CD4-positive, alpha-beta T cell (primary cell): ENCODE measurements around the gene BCL11B. TPM values are rescaled to one million over a fixed set of nuclear protein-coding genes. Genes with fewer than 3 reads are reported as not detected.

ENCODE experiments used
- ATAC-seq: fragments of 200-7000 bp; cut with Tn5 transposase; one replicate; pipeline ENCODE4 v1.10.0; 2022; ENCODE audit warnings: mild to moderate bottlenecking; ENCODE audit not compliant: poor library complexity
- CTCF ChIA-PET: fragments of 350-600 bp; sonication (Branson Sonifier 250); formaldehyde crosslinking; loops from one replicate; lab custom pipeline; 2021; ENCODE audit warnings: antibody characterized with exemption, inconsistent platforms; lab: Charles Lee
- POLR2A ChIA-PET: fragments of 350-600 bp; sonication (Branson Sonifier 250); formaldehyde crosslinking; loops from one replicate; lab custom pipeline; 2021; ENCODE audit warnings: antibody characterized with exemption, inconsistent platforms; lab: Charles Lee
- DNase-seq, 14 experiments: peaks; one replicate each; pipeline ENCODE4 v3.0.0-alpha.2; 2013 to 2020; ENCODE audit warnings: mixed read lengths in 2 of 14
- H3K27ac ChIP-seq, 2 donors: one replicate each; pipeline versions ENCODE4 v1.5.1 to v1.7.0; 2013; ENCODE audit warnings: low read length in 2 of 2, low read depth in 1 of 2, mild to moderate bottlenecking in 1 of 2
- H3K27me3 ChIP-seq, 2 experiments: 1 replicate in 1 of 2; 2 replicates in 1 of 2; pipeline versions ENCODE4 v1.6.1 to v1.7.0; 2013; ENCODE audit warnings: low read length in 2 of 2, control low read depth in 1 of 2, mild to moderate bottlenecking in 1 of 2, moderate library complexity in 1 of 2; ENCODE audit not compliant: insufficient read depth in 2 of 2, control insufficient read depth in 1 of 2
- H3K36me3 ChIP-seq: one replicate; pipeline ENCODE4 v1.6.1; 2013; ENCODE audit warnings: low read length, control low read depth; ENCODE audit not compliant: insufficient read depth
- H3K4me1 ChIP-seq: one replicate; pipeline ENCODE4 v1.6.1; 2013; ENCODE audit warnings: low read length, control low read depth; ENCODE audit not compliant: insufficient read depth
- H3K4me3 ChIP-seq: one replicate; pipeline ENCODE4 v1.5.1; 2013; ENCODE audit warnings: mild to moderate bottlenecking, low read length, moderate library complexity
- H3K9me3 ChIP-seq, 2 experiments: 1 replicate in 1 of 2; 2 replicates in 1 of 2; pipeline versions ENCODE4 v1.6.1 to v1.7.0; 2013; ENCODE audit warnings: low read length in 2 of 2, mild to moderate bottlenecking in 2 of 2, control low read depth in 1 of 2, moderate library complexity in 1 of 2; ENCODE audit not compliant: control insufficient read depth in 1 of 2, insufficient read depth in 1 of 2
- H3K27ac Mint-ChIP-seq: one replicate; pipeline ENCODE4 v1.8.0; 2020; ENCODE audit warnings: mixed read lengths
- H3K27me3 Mint-ChIP-seq: one replicate; pipeline ENCODE4 v1.8.0; 2021; ENCODE audit warnings: mixed read lengths
- H3K36me3 Mint-ChIP-seq: one replicate; pipeline ENCODE4 v1.8.0; 2021; ENCODE audit warnings: low read depth, mixed read lengths
- H3K4me1 Mint-ChIP-seq: one replicate; pipeline ENCODE4 v1.8.0; 2021; ENCODE audit warnings: low read depth, mixed read lengths
- H3K4me3 Mint-ChIP-seq: one replicate; pipeline ENCODE4 v1.8.0; 2020; ENCODE audit warnings: mild to moderate bottlenecking, mixed read lengths
- H3K9me3 Mint-ChIP-seq: one replicate; pipeline ENCODE4 v1.8.0; 2020; ENCODE audit warnings: mixed read lengths
- CTCF ChIP-seq: fragments of 200-600 bp; IDR thresholded peaks from one replicate; pipeline ENCODE4 v1.8.0; 2022; ENCODE audit warnings: antibody characterized with exemption, mild to moderate bottlenecking
- intact Hi-C, 2 experiments: fragments of 100-400 bp; cut with DNase I in 1 of 2; cut with micrococcal nuclease in 1 of 2; formaldehyde crosslinking; loops; one replicate each; pipeline versions ENCODE4 v1.15.1 to v1.9.0; 2023 to 2025; cut with DNase I, micrococcal nuclease
- total RNA-seq, 174 experiments: library from RNA in 2 of 174; stranded (reverse) in 2 of 174; gene quantifications; one replicate each; pipeline ENCODE4 v1.2.3 and lab custom pipeline; 2021 to 2026

BCL11B gene
- total RNA-seq, 2 experiments from 2014 or later, result 244 to 254 TPM

DNA sequence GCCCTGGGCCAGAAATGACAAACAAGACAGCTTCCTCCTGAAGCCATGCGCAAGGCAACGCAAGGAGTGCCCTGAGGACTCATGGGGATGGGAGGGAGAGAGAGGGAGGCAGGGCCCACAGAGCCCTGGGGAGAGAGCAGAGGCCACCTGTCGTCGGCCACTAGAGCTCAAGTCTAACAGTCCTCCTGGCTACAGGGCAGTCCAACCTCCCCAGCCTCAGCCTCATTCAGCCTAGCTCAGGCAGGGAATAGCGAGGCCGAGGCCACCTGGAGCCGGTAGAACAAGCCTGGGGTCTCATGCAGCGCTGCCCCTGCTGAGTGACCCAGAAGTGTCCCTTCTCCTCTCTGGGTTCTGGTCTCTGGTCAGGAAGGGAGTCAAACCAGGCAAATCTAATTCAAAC lies 69.5 kb downstream of the BCL11B start:
- Mint-ChIP-seq H3K27me3 (no peaks in the 10 kb centered on the region), H3K36me3 (peaks cover 98% of the 10 kb centered on the region), H3K27ac (peak overlapping the region; percentile 95), H3K4me1 (peaks cover 99% of the 10 kb centered on the region), H3K4me3 (peak overlapping the region; percentile 89), H3K9me3 (no peaks in the 10 kb centered on the region)
- H3K4me3 ChIP-seq, result peak overlapping the region; percentile 6
- H3K27me3 ChIP-seq, result no peaks in the 10 kb centered on the region
- peak overlapping the region; percentile 65 to 83 for H3K27ac ChIP-seq
- H3K4me1 ChIP-seq, result peaks cover 99% of the 10 kb centered on the region
- DNase-seq (no peak), ATAC-seq (no peak)
- intact Hi-C loops, result no loop called here
- ChIA-PET POLR2A (interaction anchor here (1.4 to 83.0 kb wide), 4 partner anchors 8 to 41 kb away, joined by 7 to 4389 read pairs (median 23); partner anchors contain the start of gene BCL11B), CTCF (interaction anchor here (1.1 to 2.1 kb wide), 5 partner anchors 11 to 64 kb away, joined by 3 to 9 read pairs (median 5); no protein-coding TSS in a partner anchor)
- H3K36me3 ChIP-seq, result peaks cover 84% of the 10 kb centered on the region
- no peaks in the 10 kb centered on the region for H3K9me3 ChIP-seq
- TF ChIP-seq CTCF, result no peak

GRCh38 chr14:99201351-99202073 lies 70.5 kb downstream of the BCL11B start:
- TF ChIP-seq CTCF, result peak; percentile 39
- peaks cover 94% of the 10 kb centered on the region for H3K36me3 ChIP-seq
- CTCF ChIA-PET, result interaction anchor here (1.1 to 2.1 kb wide), 3 partner anchors 10 to 65 kb away, joined by 3 to 9 read pairs (median 8); no protein-coding TSS in a partner anchor
- Mint-ChIP-seq H3K27ac (peak overlapping the region; percentile 95), H3K36me3 (peaks cover 98% of the 10 kb centered on the region), H3K27me3 (no peaks in the 10 kb centered on the region), H3K9me3 (no peaks in the 10 kb centered on the region), H3K4me1 (peaks cover 99% of the 10 kb centered on the region), H3K4me3 (peak overlapping the region; percentile 89)
- peak in 5 of 14 experiments; percentile 30 to 71 (median 50) for DNase-seq
- H3K9me3 ChIP-seq, result no peaks in the 10 kb centered on the region
- H3K27ac ChIP-seq, result peak overlapping the region; percentile 65 to 83
- intact Hi-C loops, result no loop called here
- H3K4me3 ChIP-seq, result no peak overlapping the region
- peaks cover 99% of the 10 kb centered on the region for H3K4me1 ChIP-seq
- POLR2A ChIA-PET, result interaction anchor here (0.6 to 83.0 kb wide), 6 partner anchors 7 to 442 kb away, joined by 3 to 4389 read pairs (median 15); partner anchors contain the start of gene BCL11B
- ATAC-seq, result peak; percentile 28
- no peaks in the 10 kb centered on the region for H3K27me3 ChIP-seq

DNA sequence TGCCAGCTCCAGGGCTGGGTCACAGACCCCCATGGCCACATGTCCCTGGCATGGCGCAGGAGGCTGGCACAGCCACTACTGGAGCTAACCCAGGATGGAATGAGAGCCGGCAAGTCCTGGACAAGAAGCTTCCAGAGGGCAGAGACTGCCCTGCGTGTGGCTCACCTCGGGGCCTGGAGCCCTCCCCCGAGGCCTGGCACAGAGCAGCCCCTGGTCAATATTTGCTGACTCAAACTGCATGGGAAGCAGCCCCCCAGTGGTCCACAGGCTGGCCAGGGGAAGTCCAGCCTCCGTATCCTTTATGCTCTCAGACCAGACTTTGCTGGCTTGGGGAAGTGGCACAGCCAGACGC lies 71.4 kb downstream of the BCL11B start:
- no peak for ATAC-seq
- TF ChIP-seq CTCF, result no peak
- Histone ChIP-seq H3K27ac (peak overlapping the region; percentile 65 to 83), H3K27me3 (no peaks in the 10 kb centered on the region), H3K36me3 (peaks cover 97% of the 10 kb centered on the region), H3K4me3 (no peak overlapping the region), H3K4me1 (peaks cover 99% of the 10 kb centered on the region), H3K9me3 (no peaks in the 10 kb centered on the region)
- peak overlapping the region; percentile 89 for H3K4me3 Mint-ChIP-seq
- H3K36me3 Mint-ChIP-seq, result peaks cover 98% of the 10 kb centered on the region
- intact Hi-C loops, result no loop called here
- CTCF ChIA-PET, result interaction anchor here (1.1 to 1.6 kb wide), 2 partner anchors 14 to 66 kb away, joined by 4 to 5 read pairs; no protein-coding TSS in a partner anchor
- POLR2A ChIA-PET, result interaction anchor here (0.6 to 83.0 kb wide), 6 partner anchors 8 to 1575 kb away, joined by 3 to 4389 read pairs (median 14); partner anchors contain the start of gene BCL11B
- H3K9me3 Mint-ChIP-seq, result no peaks in the 10 kb centered on the region
- H3K27me3 Mint-ChIP-seq, result no peaks in the 10 kb centered on the region
- H3K4me1 Mint-ChIP-seq, result peaks cover 99% of the 10 kb centered on the region
- H3K27ac Mint-ChIP-seq, result peak overlapping the region; percentile 95
- DNase-seq, result no peak
